Gastrocnemius medialis (tissue), 4 donors: ENCODE results near the gene SERINC2. TPM values are rescaled to one million over a fixed set of nuclear protein-coding genes. Genes with fewer than 3 reads are reported as not detected.

Experiments
- ATAC-seq, 2 donors: fragments of 150-250 bp; one replicate each; pipeline ENCODE4 v1.9.1; 2016
- DNase-seq, 2 donors: peaks; one replicate each; pipeline ENCODE4 v3.0.0-alpha.2; 2019
- H3K27ac ChIP-seq, 4 donors: fragments of 200-600 bp; sonication (generic); 1 replicate in 1 of 4; 2 replicates in 3 of 4; pipeline ENCODE4 v1.5.1; 2016 to 2018; ENCODE audit warnings: mild to moderate bottlenecking in 2 of 4, moderate library complexity in 1 of 4
- H3K27me3 ChIP-seq, 3 donors: fragments of 200-600 bp; sonication (generic) in 2 of 3; 1 replicate in 1 of 3; 2 replicates in 2 of 3; pipeline versions ENCODE4 v1.5.1 to v1.6.0; 2016 to 2019; ENCODE audit warnings: mild to moderate bottlenecking in 1 of 3, moderate library complexity in 1 of 3
- H3K36me3 ChIP-seq, 2 donors: fragments of 200-600 bp; sonication (generic) in 1 of 2; one replicate each; pipeline ENCODE4 v1.5.1; 2017 to 2018
- H3K4me1 ChIP-seq, 2 donors: fragments of 200-600 bp; sonication (generic) in 1 of 2; one replicate each; pipeline ENCODE4 v1.5.1; 2016 to 2017; ENCODE audit warnings: mild to moderate bottlenecking in 2 of 2
- H3K4me3 ChIP-seq, 4 donors: fragments of 200-600 bp; sonication (generic) in 3 of 4; 1 replicate in 1 of 4; 2 replicates in 3 of 4; pipeline ENCODE4 v1.5.1; 2016 to 2019; ENCODE audit warnings: mild to moderate bottlenecking in 2 of 4
- H3K9me3 ChIP-seq, 3 donors: fragments of 200-600 bp; sonication (generic) in 2 of 3; 1 replicate in 1 of 3; 2 replicates in 2 of 3; pipeline ENCODE4 v1.5.1; 2016 to 2019
- CTCF ChIP-seq, 5 experiments: fragments of 450-650 bp in 3 of 5; fragments of 200-600 bp in 2 of 5; sonication (generic) in 2 of 5; IDR thresholded peaks in 4 of 5; conservative IDR thresholded peaks in 1 of 5; 1 replicate in 4 of 5; 2 replicates in 1 of 5; pipeline ENCODE4 v1.5.1; 2016 to 2019; ENCODE audit warnings: antibody characterized with exemption in 5 of 5, mild to moderate bottlenecking in 3 of 5, moderate library complexity in 3 of 5
- POLR2A ChIP-seq, 2 donors: fragments of 450-650 bp; IDR thresholded peaks; one replicate each; pipeline ENCODE4 v1.6.1; 2017; ENCODE audit warnings: antibody characterized with exemption in 2 of 2, mild to moderate bottlenecking in 2 of 2, moderate library complexity in 2 of 2
- in situ Hi-C, 4 donors: fragments of 200-750 bp; cut with MboI; loops; one replicate each; pipeline versions ENCODE4 v1.15.0 to v1.8.0; 2017; ENCODE audit warnings: low sequenced_read_pairs in 4 of 4
- intact Hi-C: fragments of 100-400 bp; cut with DNase I; formaldehyde crosslinking; loops from one replicate; pipeline ENCODE4 v1.15.1; 2023; ENCODE audit warnings: low total_unique reads
- total RNA-seq, 4 donors: library from RNA; depleted of rRNA; stranded (reverse); fragments of >200 nt; gene quantifications; one replicate each; pipeline versions ENCODE4 v1.1.0 to v1.2.3, GENCODE V29; 2016

Gene SERINC2
- total RNA-seq, 4 donors from 2014 or later = 21.2 to 53.4 (median 35.9) TPM

- no peaks in the 10 kb centered on the region for H3K27me3 ChIP-seq
- no peaks in the 10 kb centered on the region for H3K36me3 ChIP-seq
- peaks cover 49 to 64% of the 10 kb centered on the region in 2 donors for H3K4me1 ChIP-seq
- ATAC-seq (no peak), DNase-seq (peak in 1 of 2 donors; percentile 10)
- no peak for TF ChIP-seq POLR2A (IDR thresholded peaks at IDR 0.05)
- no peak for TF ChIP-seq CTCF (IDR thresholded peaks at IDR 0.05 in 4 of 5, conservative IDR thresholded peaks at IDR 0.05 in 1 of 5)
- H3K9me3 ChIP-seq = no peaks in the 10 kb centered on the region
- intact Hi-C loops (loop anchor here (10.0 kb wide), 1 partner anchor 1648 kb away; no protein-coding TSS in a partner anchor), in situ Hi-C loops (no loop called here)
- H3K27ac ChIP-seq = peak overlapping the region in 3 of 4 donors; percentile 99 to 100 (median 99)
- no peak overlapping the region for H3K4me3 ChIP-seq
These were observed 36.5 kb upstream of the SERINC2 start for GRCh38 chr1:31376375-31377134.

- in situ Hi-C loops (no loop called here), intact Hi-C loops (loop anchor here (10.0 kb wide), 1 partner anchor 1647 kb away; no protein-coding TSS in a partner anchor)
- no peaks in the 10 kb centered on the region for H3K27me3 ChIP-seq
- ATAC-seq = no peak
- no peak overlapping the region for H3K4me3 ChIP-seq
- H3K27ac ChIP-seq = peak overlapping the region; percentile 27 to 97 (median 92)
- H3K9me3 ChIP-seq = no peaks in the 10 kb centered on the region
- no peak for TF ChIP-seq CTCF (IDR thresholded peaks at IDR 0.05 in 4 of 5, conservative IDR thresholded peaks at IDR 0.05 in 1 of 5)
- TF ChIP-seq POLR2A (IDR thresholded peaks at IDR 0.05) = no peak
- no peaks in the 10 kb centered on the region for H3K36me3 ChIP-seq
- no peak for DNase-seq
- peaks cover 49 to 72% of the 10 kb centered on the region in 2 donors for H3K4me1 ChIP-seq
These were observed 35.6 kb upstream of the SERINC2 start for GRCh38 chr1:31377364-31377863.

- Histone ChIP-seq H3K4me1 (peaks cover 55 to 72% of the 10 kb centered on the region in 2 donors), H3K9me3 (no peaks in the 10 kb centered on the region), H3K27me3 (no peaks in the 10 kb centered on the region), H3K27ac (peak overlapping the region; percentile 91 to 97 (median 94)), H3K4me3 (no peak overlapping the region), H3K36me3 (no peaks in the 10 kb centered on the region)
- ATAC-seq = no peak
- DNase-seq = no peak
- no peak for TF ChIP-seq POLR2A (IDR thresholded peaks at IDR 0.05)
- no peak for TF ChIP-seq CTCF (IDR thresholded peaks at IDR 0.05 in 4 of 5, conservative IDR thresholded peaks at IDR 0.05 in 1 of 5)
- intact Hi-C loops = loop anchor here (10.0 kb wide), 1 partner anchor 1647 kb away; no protein-coding TSS in a partner anchor
- in situ Hi-C loops = no loop called here
These were observed 35.0 kb upstream of the SERINC2 start for GRCh38 chr1:31378001-31378400.

GRCh38 chr1:31380181-31380580 lies 32.8 kb upstream of the SERINC2 start:
- no peaks in the 10 kb centered on the region for H3K36me3 ChIP-seq
- ATAC-seq = peak; percentile 35 to 48
- TF ChIP-seq POLR2A (IDR thresholded peaks at IDR 0.05) = no peak
- TF ChIP-seq CTCF (IDR thresholded peaks at IDR 0.05 in 4 of 5, conservative IDR thresholded peaks at IDR 0.05 in 1 of 5) = no peak
- peak; percentile 86 to 95 for DNase-seq
- H3K4me3 ChIP-seq = no peak overlapping the region
- H3K4me1 ChIP-seq = peaks cover 56 to 76% of the 10 kb centered on the region in 2 donors
- no peaks in the 10 kb centered on the region for H3K27me3 ChIP-seq
- H3K9me3 ChIP-seq = no peaks in the 10 kb centered on the region
- intact Hi-C loops (loop anchor here (2.0 to 5.0 kb wide), 2 partner anchors 42 to 247 kb away; no protein-coding TSS in a partner anchor), in situ Hi-C loops (no loop called here)
- H3K27ac ChIP-seq = peak overlapping the region; percentile 91 to 97 (median 94)
